GM15510 (cell line): Measurements from ENCODE around the gene PDE4D.

Experiments
- POLR2A ChIP-seq: IDR thresholded peaks from 3 replicates; pipeline ENCODE4 v1.6.1; 2011; ENCODE audit warnings: borderline replicate concordance; ENCODE audit not compliant: insufficient read length; ENCODE audit errors: extremely low read depth

PDE4D gene

DNA sequence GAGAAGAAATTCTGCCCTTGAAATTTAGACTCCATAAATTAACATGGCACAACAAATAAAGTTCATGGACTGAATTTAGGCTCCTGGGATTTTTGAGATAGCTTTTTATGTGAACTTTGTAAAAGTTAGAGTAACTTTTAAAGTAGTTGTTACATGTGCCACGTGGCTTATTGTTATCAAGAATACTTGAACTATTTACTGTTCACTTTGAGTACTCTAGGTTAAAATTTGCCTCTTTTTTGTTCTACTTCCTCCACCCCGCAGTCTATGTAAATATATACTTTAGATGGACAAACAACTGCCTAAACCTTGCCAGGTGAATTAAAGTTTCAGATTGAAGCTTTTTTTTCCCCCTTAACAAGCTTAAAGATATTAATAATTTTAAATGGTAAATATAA is 852.7 kb downstream of the PDE4D start:
- TF ChIP-seq POLR2A: no peak

- TF ChIP-seq POLR2A: no peak
Measured at GRCh38 chr5:59040024-59040803, 853.3 kb downstream of the PDE4D start.

DNA sequence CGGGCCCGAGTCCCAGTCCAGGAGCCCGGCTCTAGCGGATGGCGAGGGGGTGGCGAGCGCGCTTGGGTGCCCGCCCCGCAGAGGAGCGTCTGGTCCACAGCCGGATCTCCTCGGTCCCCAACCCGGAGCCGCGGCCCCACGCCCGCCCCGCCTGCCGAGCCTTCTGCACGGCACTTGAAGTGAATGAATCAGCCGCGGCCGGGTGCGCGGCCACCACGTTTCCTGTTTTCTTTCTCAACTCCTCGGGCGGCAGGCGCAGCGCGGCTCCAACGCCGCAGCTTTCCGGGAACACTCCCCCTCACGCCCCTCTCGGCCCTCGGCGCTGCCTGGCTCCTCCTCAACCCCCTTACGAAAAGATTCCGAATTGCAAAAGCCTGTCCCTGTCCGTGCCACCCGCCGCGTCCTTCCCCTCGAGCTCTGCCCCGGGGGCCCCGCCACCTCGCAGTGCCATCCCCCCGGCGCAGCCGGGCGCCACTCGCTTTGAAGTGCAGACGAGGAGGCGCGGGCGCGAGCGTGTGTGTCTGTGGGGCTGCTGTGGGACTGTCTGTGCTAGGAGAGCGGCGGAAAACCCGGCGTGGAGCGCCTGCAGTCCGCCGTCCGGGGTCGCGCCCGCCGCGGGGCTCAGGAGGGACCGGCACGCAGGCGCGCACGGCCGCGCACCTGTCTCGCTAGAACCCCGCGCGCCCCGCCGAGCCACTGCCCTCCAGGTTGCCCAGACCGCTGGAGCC is 854.1 kb downstream of the PDE4D start:
- no peak for TF ChIP-seq POLR2A

GRCh38 chr5:59038798-59039295 is 854.7 kb downstream of the PDE4D start:
- TF ChIP-seq POLR2A: no peak

DNA sequence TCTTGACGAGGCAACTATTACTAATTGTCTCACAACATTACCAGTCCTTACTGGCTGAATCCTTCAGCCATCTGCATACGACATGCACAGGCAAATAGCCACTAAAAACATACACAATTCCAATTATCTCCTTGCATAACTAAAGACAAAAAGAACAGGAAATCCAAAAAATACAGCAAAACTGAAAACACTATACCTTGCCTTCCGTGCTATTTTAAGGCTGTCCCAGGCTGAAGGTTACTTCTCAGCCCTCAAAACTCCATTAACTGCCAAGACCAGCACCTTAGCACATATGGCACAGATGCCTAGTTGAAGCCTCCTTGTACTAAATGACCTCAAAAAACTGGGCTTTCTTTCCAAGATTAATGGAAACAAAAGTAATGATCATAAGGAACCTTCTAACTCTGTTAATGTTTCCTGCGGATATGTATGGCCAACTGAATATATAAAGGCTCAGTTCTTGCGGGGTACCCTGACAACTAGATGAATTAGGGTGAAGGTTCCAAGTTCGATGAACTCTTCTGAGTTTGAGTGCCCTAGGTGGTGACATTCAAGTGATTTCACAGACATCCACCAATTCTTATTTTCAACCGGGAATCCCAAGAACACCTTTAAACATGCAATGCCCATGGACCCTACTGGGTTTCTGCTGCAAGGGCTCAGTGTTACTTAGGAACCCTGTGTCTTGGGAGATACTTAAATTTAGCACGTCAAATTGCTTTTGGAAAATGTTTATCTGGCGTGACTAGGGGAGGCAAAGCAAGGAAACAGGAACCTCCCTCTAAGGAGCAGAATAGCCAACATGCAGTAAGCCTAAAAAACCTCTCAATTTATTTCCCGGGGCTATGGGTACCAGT is 855.4 kb downstream of the PDE4D start:
- no peak for TF ChIP-seq POLR2A

DNA sequence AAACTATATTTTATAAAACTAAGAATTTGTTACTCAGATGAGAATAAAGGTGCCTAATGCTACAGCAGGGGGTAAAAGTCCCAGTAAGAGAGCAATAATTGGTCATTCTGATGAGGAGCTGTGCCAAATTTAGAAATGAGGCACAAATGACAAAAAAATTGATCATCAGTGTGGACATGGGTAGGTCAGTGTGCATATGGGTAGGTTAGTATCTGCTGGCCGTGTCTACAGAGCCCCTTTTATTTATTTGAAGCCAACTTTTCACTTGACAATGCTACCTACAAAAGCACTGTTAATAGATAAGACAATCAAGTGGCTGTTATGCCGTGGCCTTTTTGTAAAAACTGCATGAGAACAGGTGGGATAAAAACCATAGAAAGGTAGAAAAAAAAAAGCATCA is 856.1 kb downstream of the PDE4D start:
- no peak for TF ChIP-seq POLR2A

- TF ChIP-seq POLR2A: no peak
Measured at GRCh38 chr5:59037041-59037440, 856.5 kb downstream of the PDE4D start.

DNA sequence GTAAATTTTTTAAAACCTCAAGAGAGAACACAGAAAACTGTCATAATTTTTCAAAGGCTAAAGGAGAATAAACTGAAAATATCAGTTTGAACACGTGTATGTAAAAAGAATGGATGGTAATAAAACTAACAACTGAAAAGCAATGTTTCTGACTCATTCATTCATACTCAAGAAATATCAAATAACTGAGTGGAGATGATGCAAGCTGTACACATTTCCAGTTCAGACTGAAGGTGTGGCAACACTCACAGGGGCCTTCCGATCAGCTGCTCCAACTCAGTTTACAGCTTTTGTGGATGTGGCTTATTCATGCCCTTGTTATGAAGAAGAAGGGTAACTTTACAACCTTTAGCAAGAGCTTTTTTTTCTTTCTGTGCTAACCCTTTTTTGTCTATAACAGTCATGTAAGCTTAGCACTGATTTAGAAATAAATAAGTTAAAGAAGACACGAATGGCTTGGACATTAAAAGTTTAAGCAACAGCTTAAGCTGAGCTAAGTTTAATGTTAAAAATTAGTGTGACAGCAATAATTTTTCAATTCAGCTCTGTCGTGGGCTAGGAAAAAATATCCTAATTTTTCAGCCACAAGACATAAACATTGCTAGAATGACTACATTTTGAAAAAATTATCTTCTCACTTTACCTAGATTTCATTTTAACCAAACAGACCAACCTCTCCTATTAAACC is 857.1 kb downstream of the PDE4D start:
- TF ChIP-seq POLR2A: no peak

DNA sequence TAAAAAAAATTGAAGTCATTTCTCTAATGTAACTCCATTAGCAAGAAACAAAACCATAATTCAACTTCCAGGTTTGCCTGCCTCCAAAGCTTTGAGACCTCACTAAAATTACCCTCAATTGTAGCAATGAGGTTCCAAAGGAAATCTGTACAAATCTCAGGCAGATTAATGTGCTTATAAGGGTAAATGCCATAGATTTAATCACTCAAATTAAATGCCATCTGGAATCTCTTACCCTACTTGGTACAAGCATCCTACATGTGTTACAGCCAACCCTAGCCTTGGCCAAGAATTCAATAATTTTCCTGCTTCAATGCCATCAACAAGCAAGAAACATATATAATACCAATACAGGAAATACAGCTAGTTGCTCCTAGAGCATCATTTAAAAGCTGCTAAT is 857.8 kb downstream of the PDE4D start:
- no peak for TF ChIP-seq POLR2A

DNA sequence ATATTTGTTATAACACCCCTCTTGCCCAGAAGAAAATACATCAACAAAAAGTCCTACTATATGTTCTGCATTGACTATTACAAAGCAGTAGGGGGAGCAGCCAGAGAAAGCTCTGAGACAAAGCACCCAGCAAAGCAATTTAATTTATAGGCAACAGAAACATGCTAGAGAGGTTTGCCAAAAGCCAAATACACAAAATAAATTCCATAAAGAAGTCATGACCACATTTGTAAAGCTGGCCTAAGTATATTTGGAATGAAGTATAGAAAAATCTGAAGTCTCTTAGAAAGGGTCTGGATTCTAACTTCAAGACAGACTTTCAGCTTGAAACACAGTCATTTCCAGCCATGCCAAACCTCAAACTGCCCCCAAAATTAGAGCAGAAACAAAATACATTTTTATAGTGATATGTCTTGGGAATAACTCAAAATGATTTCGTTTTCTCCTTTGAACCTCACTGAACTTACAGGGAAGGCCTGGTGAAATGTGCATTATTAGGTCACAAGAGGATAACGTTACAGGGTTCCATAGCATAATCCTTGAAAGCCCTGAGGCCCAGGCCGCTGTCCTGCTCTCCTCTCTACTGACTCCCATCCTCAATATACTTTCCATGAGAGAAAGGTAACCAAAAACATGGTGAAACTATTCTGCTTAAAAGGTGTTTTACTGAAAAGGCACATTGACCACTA is 858.9 kb downstream of the PDE4D start:
- no peak for TF ChIP-seq POLR2A

DNA sequence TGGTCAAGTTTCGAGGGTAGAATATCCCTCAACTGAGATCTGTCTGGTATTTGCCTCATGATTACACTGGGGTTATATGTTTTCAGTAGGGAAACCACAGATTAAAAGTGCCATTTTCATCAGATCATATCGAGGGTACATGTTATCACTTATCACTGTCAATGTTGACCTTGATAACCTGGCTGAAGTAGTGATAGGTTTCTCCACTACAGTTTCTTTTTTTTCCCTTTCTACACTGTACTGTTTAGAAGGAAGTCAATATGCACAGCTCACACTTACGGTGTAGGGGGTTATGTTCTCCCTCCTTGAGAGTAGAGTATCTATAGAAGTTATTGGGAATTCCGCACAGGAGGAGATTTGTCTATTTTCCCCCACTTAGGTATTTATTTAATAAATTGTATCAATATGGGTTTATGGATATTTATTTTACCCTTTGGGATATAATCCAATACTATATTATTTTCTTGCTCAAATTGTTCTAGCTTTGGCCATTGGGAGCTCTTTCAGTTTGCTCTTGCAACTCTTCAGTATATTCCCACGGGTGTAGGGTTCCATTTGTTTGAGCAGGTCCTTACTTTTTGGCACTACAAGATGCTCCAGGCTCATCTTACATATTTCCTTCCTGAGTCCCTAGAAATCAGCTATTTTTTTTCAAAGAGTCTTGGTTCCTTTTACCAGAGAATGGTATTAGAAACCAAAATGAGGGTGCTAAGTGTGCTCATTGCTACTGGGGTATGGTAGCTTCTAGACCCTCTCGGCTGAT is 866.2 kb downstream of the PDE4D start:
- no peak for TF ChIP-seq POLR2A

DNA sequence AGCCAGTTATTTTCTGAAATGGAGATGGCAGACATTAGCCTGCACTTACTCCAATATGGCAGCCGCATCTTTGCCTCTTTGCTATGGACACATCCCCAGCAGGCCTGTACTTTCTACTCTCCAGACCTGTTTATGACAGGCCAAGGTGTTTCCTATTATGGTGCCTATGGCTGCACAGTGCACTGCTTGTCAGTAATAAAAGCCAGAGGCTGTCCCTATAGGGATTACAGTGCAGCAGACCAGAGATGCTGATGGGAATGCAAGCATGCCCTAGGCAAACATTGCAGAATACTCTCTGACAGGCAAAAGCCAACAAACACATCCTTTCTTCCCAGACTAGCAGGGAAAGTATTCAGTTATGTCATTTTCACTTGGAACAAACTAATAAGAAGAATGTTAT is 867.8 kb downstream of the PDE4D start:
- TF ChIP-seq POLR2A: no peak

DNA sequence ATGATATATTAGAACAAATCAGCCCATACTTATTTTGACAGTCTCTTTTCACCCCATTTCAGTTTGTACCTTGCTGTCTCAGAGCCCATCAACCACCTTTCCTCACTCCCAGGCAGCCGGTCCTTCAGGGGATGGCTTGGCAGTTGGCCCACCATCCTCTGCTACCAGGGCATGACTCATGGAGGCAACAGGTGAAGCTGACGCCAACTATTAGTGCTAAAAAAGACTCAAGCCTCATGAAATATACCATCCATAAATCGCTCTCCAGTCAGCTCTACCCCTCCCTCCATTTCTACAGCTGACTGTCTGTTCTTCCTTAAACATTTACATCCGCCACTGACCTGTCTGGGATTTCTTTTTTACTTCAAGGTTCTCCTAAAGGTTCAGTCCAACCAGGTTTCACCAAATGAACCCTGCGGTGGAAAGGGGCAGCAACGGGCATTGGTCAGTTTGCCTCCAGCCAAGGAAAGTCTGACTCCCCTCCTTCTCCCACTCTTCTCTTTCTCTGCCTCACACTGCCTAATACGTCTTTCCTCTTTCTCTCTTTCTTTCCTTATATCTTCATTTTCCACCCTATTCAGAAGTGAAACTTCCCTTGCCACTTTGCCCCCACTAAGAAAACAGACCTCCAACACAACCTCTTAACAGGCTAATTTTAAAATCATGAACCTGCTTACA is 871.5 kb downstream of the PDE4D start:
- TF ChIP-seq POLR2A: no peak

GRCh38 chr5:59021286-59021673 is 872.2 kb downstream of the PDE4D start:
- TF ChIP-seq POLR2A: no peak
